SK-N-SH (cell line): ENCODE results near the gene DCST1. TPM values are rescaled to one million over a fixed set of nuclear protein-coding genes. Genes with fewer than 3 reads are reported as not detected.

Experiments used
- CTCF ChIA-PET: fragments of 300-600, 350-600 bp; formaldehyde crosslinking; extraction: SDS; loops from one replicate; lab custom pipeline; 2021; lab: Yijun Ruan, JAX
- POLR2A ChIA-PET: fragments of 350-600 bp; sonication (Branson Sonifier 250); formaldehyde crosslinking; extraction: SDS; loops from one replicate; lab custom pipeline; 2020; ENCODE audit warnings: antibody characterized with exemption, inconsistent platforms; lab: Yijun Ruan, JAX
- DNase-seq: peaks from one replicate; pipeline ENCODE4 v3.0.0; 2012
- H2AFZ ChIP-seq: fragments of 200-600 bp; sonication (generic); 2 replicates; pipeline ENCODE4 v1.8.1; 2016; ENCODE audit warnings: antibody characterized with exemption, mild to moderate bottlenecking, low read depth
- H3F3A ChIP-seq: fragments of 200-600 bp; sonication (generic); replicated peaks from 2 replicates; pipeline ENCODE3; 2016; ENCODE audit warnings: antibody characterized with exemption, mild to moderate bottlenecking; ENCODE audit not compliant: insufficient read depth
- H3K27ac ChIP-seq, 2 experiments: fragments of 200-500 bp in 1 of 2; fragments of 200-600 bp in 1 of 2; sonication (Bioruptor generic) in 1 of 2; sonication (generic), shearing (Covaris generic) in 1 of 2; 2 replicates each; pipeline versions ENCODE4 v1.5.1 to v1.6.1; 2014 to 2016; ENCODE audit warnings: low read depth in 2 of 2, inconsistent platforms in 1 of 2, low read length in 1 of 2, mild to moderate bottlenecking in 1 of 2, mixed read lengths in 1 of 2
- H3K27me3 ChIP-seq: fragments of 200-600 bp; sonication (generic), shearing (Covaris generic); 2 replicates; pipeline ENCODE4 v1.6.1; 2016; ENCODE audit warnings: mixed run types; ENCODE audit not compliant: insufficient read depth
- H3K36me3 ChIP-seq, 2 experiments: fragments of 200-500 bp in 1 of 2; fragments of 200-600 bp in 1 of 2; sonication (Bioruptor generic) in 1 of 2; sonication (generic) in 1 of 2; replicated peaks in 1 of 2; 2 replicates each; pipeline versions ENCODE3 to v1.5.1; 2014 to 2016; ENCODE audit warnings: low read length in 1 of 2, mild to moderate bottlenecking in 1 of 2; ENCODE audit not compliant: insufficient read depth in 2 of 2, control insufficient read depth in 1 of 2
- H3K4me1 ChIP-seq, 2 experiments: fragments of 200-500 bp in 1 of 2; fragments of 200-600 bp in 1 of 2; sonication (Bioruptor generic) in 1 of 2; sonication (generic), shearing (Covaris generic) in 1 of 2; 2 replicates each; pipeline versions ENCODE4 v1.5.1 to v1.6.1; 2014 to 2016; ENCODE audit warnings: low read depth in 1 of 2, low read length in 1 of 2, mixed run types in 1 of 2; ENCODE audit not compliant: insufficient read depth in 2 of 2, control insufficient read depth in 1 of 2
- H3K4me2 ChIP-seq: fragments of 200-600 bp; sonication (generic), shearing (Covaris generic); 2 replicates; pipeline ENCODE4 v1.6.1; 2017; ENCODE audit warnings: mixed run types
- H3K4me3 ChIP-seq, 2 experiments: fragments of 200-500 bp in 1 of 2; fragments of 200-600 bp in 1 of 2; sonication (Bioruptor generic) in 1 of 2; sonication (generic), shearing (Covaris generic) in 1 of 2; 2 replicates each; pipeline versions ENCODE4 v1.5.1 to v1.8.1; 2014 to 2016; ENCODE audit warnings: low read depth in 2 of 2, inconsistent platforms in 1 of 2, low read length in 1 of 2, mild to moderate bottlenecking in 1 of 2, mixed read lengths in 1 of 2, moderate library complexity in 1 of 2
- H3K79me2 ChIP-seq: fragments of 200-600 bp; sonication (generic); 2 replicates; pipeline ENCODE4 v1.8.1; 2017; ENCODE audit warnings: mild to moderate bottlenecking; ENCODE audit not compliant: insufficient read depth
- H3K9ac ChIP-seq: fragments of 200-600 bp; sonication (generic); 2 replicates; pipeline ENCODE4 v1.6.1; 2017; ENCODE audit warnings: mixed run types
- H3K9me2 ChIP-seq: fragments of 200-600 bp; sonication (generic); 2 replicates; pipeline ENCODE4 v1.6.1; 2017; ENCODE audit warnings: mixed run types
- H3K9me3 ChIP-seq: fragments of 200-600 bp; sonication (generic); 2 replicates; pipeline ENCODE4 v1.6.1; 2017; ENCODE audit warnings: mixed run types, mild to moderate bottlenecking, moderate library complexity
- H4K20me1 ChIP-seq: fragments of 200-600 bp; sonication (generic); 2 replicates; pipeline ENCODE4 v1.6.1; 2017; ENCODE audit warnings: mild to moderate bottlenecking, mixed run types; ENCODE audit not compliant: insufficient read depth
- FOSL2 ChIP-seq: IDR thresholded peaks from 2 replicates; pipeline ENCODE4 v1.4.0; 2012; ENCODE audit warnings: low read depth, mild to moderate bottlenecking, moderate library complexity, borderline replicate concordance
- GATA2 ChIP-seq: sonication (generic); formaldehyde crosslinking; IDR thresholded peaks from 2 replicates; pipeline ENCODE4 v1.5.0; 2020; ENCODE audit warnings: mild to moderate bottlenecking, missing genetic modification reagents
- JUND ChIP-seq: IDR thresholded peaks from 2 replicates; pipeline ENCODE4 v1.4.0; 2012
- MEF2A ChIP-seq: IDR thresholded peaks from 2 replicates; pipeline ENCODE4 v1.4.0; 2012; ENCODE audit warnings: low read depth, borderline replicate concordance
- NFIC ChIP-seq: IDR thresholded peaks from 2 replicates; pipeline ENCODE4 v1.4.0; 2012; ENCODE audit warnings: borderline replicate concordance
- NRF1 ChIP-seq: IDR thresholded peaks from 2 replicates; pipeline ENCODE4 v1.6.1; 2012; ENCODE audit warnings: low read depth, mild to moderate bottlenecking, low read length
- PBX3 ChIP-seq: IDR thresholded peaks from 2 replicates; pipeline ENCODE4; 2012
- POLR2AphosphoS5 ChIP-seq: IDR thresholded peaks from 2 replicates; pipeline ENCODE4 v1.6.1; 2012; ENCODE audit warnings: low read depth, low read length
- RFX5 ChIP-seq: IDR thresholded peaks from 2 replicates; pipeline ENCODE4 v1.6.1; 2012; ENCODE audit warnings: mild to moderate bottlenecking, improper control_type of control experiment, low read length
- RXRA ChIP-seq: IDR thresholded peaks from 2 replicates; pipeline ENCODE4 v1.4.0; 2012; ENCODE audit warnings: low read depth, mild to moderate bottlenecking, borderline replicate concordance
- SIN3A ChIP-seq: IDR thresholded peaks from 2 replicates; pipeline ENCODE4 v1.6.1; 2012; ENCODE audit warnings: low read depth, mild to moderate bottlenecking, low read length, moderate library complexity, borderline replicate concordance
- SMC3 ChIP-seq: IDR thresholded peaks from 2 replicates; pipeline ENCODE4 v1.6.1; 2012; ENCODE audit warnings: low read depth, low read length, improper control_type of control experiment
- TCF12 ChIP-seq: IDR thresholded peaks from 2 replicates; pipeline ENCODE4 v1.4.0; 2012
- USF1 ChIP-seq: IDR thresholded peaks from 2 replicates; pipeline ENCODE4 v1.4.0; 2012; ENCODE audit warnings: low read depth, borderline replicate concordance
- USF2 ChIP-seq: fragments of 150-350 bp; IDR thresholded peaks from 2 replicates; pipeline ENCODE4 v1.6.1; 2017; ENCODE audit warnings: antibody characterized with exemption, low read length, low read depth, borderline replicate concordance
- WGBS: methylation state at CpG from one replicate; pipeline ENCODE4 v1.1.6; 2017; ENCODE audit warnings: low lambda C conversion rate; 5-methylcytosine and 5-hydroxymethylcytosine counted together
- polyA plus RNA-seq, 3 experiments: library from polyadenylated mRNA; depleted of rRNA; stranded (reverse); fragments of >200 nt; gene quantifications; 2 replicates each; pipeline ENCODE4 v1.2.3, GENCODE V29; 2012
- TF ChIP-seq, protein P1 (sequence below): fragments of 200-600 bp; sonication (generic); IDR thresholded peaks from 2 replicates; pipeline ENCODE4 v1.6.1; 2017; ENCODE audit warnings: antibody characterized with exemption, mild to moderate bottlenecking, moderate library complexity
- TF ChIP-seq, protein P2 (sequence below): IDR thresholded peaks from 2 replicates; pipeline ENCODE4 v1.4.0; 2012; ENCODE audit warnings: low read depth

Gene DCST1
- polyA plus RNA-seq, 1 of the 3 experiments (the other 2 are of a cell fraction) = not detected

DNA sequence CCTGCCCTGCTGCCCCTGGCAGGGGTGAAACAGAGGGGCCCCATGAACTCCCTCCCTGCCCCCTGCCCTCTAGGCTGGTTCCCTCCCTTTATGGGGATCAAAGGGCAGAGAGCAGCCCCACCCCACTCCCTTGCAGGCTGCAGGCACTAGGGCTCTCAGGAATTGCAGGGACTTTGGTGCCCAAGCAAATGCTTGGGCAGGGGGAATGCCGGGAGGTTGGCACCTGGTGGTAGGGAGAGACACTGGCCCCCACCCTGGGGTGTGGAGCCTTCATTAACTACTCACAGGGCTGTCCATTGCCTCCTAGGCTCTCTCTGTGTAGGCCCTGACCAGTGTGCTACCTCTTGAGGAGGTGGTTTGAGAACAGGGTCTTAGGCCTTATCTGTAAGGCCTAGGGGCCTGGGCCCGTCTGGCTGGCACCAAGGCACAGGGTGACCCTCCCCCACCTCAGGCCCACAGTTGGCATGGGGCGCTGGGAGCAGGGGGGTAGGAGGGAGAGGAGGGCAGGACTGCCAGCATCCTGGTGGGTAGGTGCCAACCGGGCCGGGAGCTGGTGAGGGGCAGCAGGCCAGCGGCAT is 26.3 kb upstream of the DCST1 start:
- peaks cover 8% of the 10 kb centered on the region for H3F3A ChIP-seq

DNA sequence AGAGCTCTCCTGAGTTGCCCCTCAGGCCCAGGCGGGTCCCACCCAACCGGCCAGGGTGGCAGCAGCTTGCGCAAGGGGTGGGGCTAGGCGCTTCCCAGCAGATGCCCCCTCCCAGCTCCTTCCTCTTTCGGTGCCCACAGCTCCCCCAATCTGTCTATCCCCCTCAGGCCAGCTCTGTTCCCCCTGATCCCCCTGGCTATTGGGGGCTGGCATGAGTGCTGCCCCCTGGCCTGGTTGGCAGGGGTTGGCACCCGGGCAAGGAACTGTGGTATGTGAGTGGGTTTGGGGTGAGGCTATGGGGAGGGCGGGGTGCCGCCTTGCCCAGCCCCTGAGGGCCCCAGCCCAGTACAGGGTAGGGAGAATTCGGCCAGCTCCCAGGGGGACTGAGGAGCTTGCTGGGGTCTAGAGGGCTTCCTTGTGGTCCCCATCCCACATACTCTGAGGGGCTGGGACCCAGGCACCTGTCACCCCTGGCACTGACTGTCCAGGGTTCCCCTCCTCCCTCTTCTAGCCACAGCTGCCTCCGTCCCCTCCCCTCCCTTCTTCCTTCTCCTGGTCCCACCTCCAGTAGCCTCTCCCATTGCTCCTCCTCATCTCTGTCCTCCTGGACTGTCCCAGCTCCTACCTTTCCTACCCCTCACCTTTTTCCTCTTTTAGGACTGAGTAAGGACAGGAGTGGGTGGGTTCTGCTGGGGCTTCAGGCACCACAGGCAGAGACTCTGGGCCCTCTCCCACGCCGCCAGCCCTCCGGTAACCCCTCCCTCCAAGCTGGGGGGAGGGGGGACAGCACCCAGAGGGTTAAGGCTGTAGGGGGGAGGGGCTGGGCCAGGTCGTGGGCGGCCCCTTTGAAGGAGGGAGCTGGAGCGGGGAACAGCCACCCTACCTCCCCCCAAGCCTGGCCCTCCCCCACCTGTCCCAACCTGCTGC is 25.3 kb upstream of the DCST1 start:
- POLR2A ChIA-PET = no interaction called here
- no peak overlapping the region for H3K4me3 ChIP-seq
- 90% methylated on average over 13 of the region's 16 CpGs for WGBS
- CTCF ChIA-PET = interaction anchor here (1.1 to 4.4 kb wide), 6 partner anchors 8 to 83 kb away, joined by 3 to 37 read pairs (median 6); partner anchors contain the start of gene ADAM15
- H3K4me1 ChIP-seq = peaks cover 10 to 28% of the 10 kb centered on the region in 2 experiments
- H3K79me2 ChIP-seq = peaks cover 27% of the 10 kb centered on the region
- H3K9me2 ChIP-seq = no peaks in the 10 kb centered on the region
- no peaks in the 10 kb centered on the region for H3K9me3 ChIP-seq
- H4K20me1 ChIP-seq = peaks cover 3% of the 10 kb centered on the region; the same call in 1 of the 2 replicates
- no peak overlapping the region for H3K4me2 ChIP-seq
- no peak overlapping the region for H3K27ac ChIP-seq
- no peaks in the 10 kb centered on the region for H3K27me3 ChIP-seq
- no peak for TF ChIP-seq USF1
- TF ChIP-seq, protein P1, sequence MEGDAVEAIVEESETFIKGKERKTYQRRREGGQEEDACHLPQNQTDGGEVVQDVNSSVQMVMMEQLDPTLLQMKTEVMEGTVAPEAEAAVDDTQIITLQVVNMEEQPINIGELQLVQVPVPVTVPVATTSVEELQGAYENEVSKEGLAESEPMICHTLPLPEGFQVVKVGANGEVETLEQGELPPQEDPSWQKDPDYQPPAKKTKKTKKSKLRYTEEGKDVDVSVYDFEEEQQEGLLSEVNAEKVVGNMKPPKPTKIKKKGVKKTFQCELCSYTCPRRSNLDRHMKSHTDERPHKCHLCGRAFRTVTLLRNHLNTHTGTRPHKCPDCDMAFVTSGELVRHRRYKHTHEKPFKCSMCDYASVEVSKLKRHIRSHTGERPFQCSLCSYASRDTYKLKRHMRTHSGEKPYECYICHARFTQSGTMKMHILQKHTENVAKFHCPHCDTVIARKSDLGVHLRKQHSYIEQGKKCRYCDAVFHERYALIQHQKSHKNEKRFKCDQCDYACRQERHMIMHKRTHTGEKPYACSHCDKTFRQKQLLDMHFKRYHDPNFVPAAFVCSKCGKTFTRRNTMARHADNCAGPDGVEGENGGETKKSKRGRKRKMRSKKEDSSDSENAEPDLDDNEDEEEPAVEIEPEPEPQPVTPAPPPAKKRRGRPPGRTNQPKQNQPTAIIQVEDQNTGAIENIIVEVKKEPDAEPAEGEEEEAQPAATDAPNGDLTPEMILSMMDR = no peak
- TF ChIP-seq, protein P2, sequence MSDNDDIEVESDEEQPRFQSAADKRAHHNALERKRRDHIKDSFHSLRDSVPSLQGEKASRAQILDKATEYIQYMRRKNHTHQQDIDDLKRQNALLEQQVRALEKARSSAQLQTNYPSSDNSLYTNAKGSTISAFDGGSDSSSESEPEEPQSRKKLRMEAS = no peak
- TF ChIP-seq GATA2 (CRISPR knock-in tag) = no peak
- TF ChIP-seq NFIC = no peak
- no peak for TF ChIP-seq SMC3
- no peak for TF ChIP-seq USF2
- TF ChIP-seq FOSL2 = no peak
- TF ChIP-seq JUND = no peak
- no peak for TF ChIP-seq MEF2A
- TF ChIP-seq RXRA = no peak
- no peak for TF ChIP-seq TCF12
- TF ChIP-seq RFX5 = no peak
- no peak for TF ChIP-seq SIN3A
- TF ChIP-seq POLR2AphosphoS5 = no peak
- no peak for TF ChIP-seq PBX3
- no peak overlapping the region for H2AFZ ChIP-seq
- no peak overlapping the region for H3K9ac ChIP-seq
- H3F3A ChIP-seq = peaks cover 8% of the 10 kb centered on the region
- H3K36me3 ChIP-seq = peaks cover 0 to 5% of the 10 kb centered on the region in 2 experiments
- DNase-seq = no peak

More for the DNA sequence above, 26.3 kb upstream of the DCST1 start:
- Histone ChIP-seq H3K4me3 (no peak overlapping the region), H3K27me3 (no peaks in the 10 kb centered on the region), H3K4me1 (peaks cover 10 to 27% of the 10 kb centered on the region in 2 experiments), H3K36me3 (peaks cover 0 to 5% of the 10 kb centered on the region in 2 experiments), H3K4me2 (no peak overlapping the region), H3K27ac (no peak overlapping the region), H2AFZ (no peak overlapping the region), H3K79me2 (peaks cover 33% of the 10 kb centered on the region), H3K9ac (no peak overlapping the region), H3K9me2 (no peaks in the 10 kb centered on the region), H4K20me1 (peaks cover 3% of the 10 kb centered on the region; the same call in 1 of the 2 replicates), H3K9me3 (no peaks in the 10 kb centered on the region)
- WGBS = 97% methylated on average over 4 of the region's 6 CpGs
- ChIA-PET POLR2A (no interaction called here), CTCF (interaction anchor here (1.1 to 4.4 kb wide), 7 partner anchors 8 to 84 kb away, joined by 3 to 37 read pairs (median 6); partner anchors contain the start of gene ADAM15)
- DNase-seq = no peak
- TF ChIP-seq NRF1 (no peak), SMC3 (no peak)
